ENCODE measurements around the gene RSPO4.

- no peak for TF ChIP-seq POLR2A (IDR thresholded peaks at IDR 0.05)
- no peak for TF ChIP-seq EP300 (IDR thresholded peaks at IDR 0.05)
- TF ChIP-seq POLR2AphosphoS5 (IDR thresholded peaks at IDR 0.05) = no peak
- no peak for TF ChIP-seq CTCF (IDR thresholded peaks at IDR 0.05)
These were observed 57.2 kb downstream of the RSPO4 start for GRCh38 chr20:944774-945410.

Measured in gastroesophageal sphincter (tissue), 3 donors.